HG03354 (cell line): ENCODE results near the gene RYR3.
"Not testable (repeated sequence)": the region's sequence is repeated elsewhere in the genome, so short reads cannot be mapped to it uniquely, and the experiment has no call there.

Experiments used
- ATAC-seq: cut with Tn5 transposase; IDR thresholded peaks from one replicate; pipeline ENCODE4 v1.9.1; 2021; ENCODE audit warnings: mild to moderate bottlenecking; ENCODE audit not compliant: unreplicated experiment, poor library complexity, severe bottlenecking

RYR3 gene

GRCh38 chr15:33785366-33785765 lies 474.6 kb downstream of the RYR3 start:
- no peak for ATAC-seq

DNA sequence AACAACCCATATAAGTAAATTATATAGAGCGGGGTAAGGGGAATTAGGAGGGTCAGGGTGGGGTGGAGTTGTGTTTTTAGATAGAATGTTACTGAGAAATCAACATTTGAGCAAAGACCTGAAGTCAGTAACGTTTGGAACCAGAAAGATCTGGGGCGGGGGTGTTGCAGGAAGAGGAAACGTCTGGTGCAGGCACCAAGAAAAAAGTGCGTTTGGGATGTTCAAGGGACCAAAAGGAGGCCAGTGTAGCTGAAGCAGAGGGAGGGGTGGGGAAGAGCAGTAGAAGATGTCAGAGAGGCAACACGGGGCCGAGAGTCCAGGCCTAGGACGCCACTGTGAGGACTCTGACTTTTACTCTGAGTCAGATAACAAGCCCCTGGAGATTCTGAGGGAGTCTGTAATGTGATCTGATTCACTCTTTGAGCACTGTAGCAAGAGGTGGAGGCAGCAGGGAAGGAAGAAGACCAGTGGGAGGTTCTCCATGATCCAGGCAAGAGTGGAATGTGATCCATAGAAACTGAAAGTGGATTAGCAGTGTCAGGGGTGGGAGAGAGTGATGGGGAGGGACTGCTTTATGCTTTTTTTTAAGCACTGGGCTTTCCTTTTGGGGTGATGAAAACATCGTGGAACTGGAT lies 478.3 kb downstream of the RYR3 start:
- no peak for ATAC-seq

GRCh38 chr15:33794453-33794852 lies 483.7 kb downstream of the RYR3 start:
- ATAC-seq: no peak

DNA sequence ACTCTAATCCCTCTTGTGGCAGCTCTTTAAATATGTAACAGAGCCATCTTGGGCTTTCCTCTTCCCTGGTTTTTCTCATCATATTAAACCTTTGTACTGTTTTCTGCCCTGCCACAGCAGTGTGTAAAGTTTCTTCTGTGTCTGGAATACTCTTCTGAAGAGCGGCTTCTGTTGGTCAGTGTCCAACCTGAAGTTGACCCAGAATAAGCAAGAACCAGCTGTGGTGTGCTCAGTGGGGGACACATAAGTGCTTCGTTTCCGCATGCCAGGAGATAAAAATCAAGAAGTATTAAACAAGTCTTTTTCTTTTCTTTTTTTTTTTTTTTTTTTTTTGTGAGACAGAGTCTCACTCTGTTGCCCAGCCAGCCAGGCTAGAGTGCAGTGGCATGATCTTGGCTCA lies 484.3 kb downstream of the RYR3 start:
- ATAC-seq: no peak

- no peak for ATAC-seq
Measured at GRCh38 chr15:33797651-33798050, 486.9 kb downstream of the RYR3 start.

- no peak for ATAC-seq
Measured at GRCh38 chr15:33801954-33802353, 491.2 kb downstream of the RYR3 start.

DNA sequence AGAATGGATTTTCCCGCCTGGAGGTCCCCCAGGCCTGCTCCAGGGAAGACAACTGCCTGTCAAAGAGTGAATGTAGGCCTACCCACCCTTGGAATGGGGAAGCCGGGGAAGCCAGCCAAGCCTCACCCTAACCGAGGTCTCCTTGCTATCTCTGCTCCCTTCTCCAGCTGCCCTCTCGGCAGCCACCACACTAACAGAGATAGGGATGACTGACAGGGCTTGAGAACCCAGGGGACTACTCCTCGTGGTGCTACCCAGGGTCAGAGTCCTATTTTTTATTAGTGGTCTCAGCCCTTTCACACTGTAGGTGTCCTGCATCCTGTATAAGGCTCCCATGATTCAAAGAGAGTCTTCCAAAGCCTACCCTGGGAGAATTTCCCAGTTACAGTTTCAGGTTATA lies 496.9 kb downstream of the RYR3 start:
- no peak for ATAC-seq

DNA sequence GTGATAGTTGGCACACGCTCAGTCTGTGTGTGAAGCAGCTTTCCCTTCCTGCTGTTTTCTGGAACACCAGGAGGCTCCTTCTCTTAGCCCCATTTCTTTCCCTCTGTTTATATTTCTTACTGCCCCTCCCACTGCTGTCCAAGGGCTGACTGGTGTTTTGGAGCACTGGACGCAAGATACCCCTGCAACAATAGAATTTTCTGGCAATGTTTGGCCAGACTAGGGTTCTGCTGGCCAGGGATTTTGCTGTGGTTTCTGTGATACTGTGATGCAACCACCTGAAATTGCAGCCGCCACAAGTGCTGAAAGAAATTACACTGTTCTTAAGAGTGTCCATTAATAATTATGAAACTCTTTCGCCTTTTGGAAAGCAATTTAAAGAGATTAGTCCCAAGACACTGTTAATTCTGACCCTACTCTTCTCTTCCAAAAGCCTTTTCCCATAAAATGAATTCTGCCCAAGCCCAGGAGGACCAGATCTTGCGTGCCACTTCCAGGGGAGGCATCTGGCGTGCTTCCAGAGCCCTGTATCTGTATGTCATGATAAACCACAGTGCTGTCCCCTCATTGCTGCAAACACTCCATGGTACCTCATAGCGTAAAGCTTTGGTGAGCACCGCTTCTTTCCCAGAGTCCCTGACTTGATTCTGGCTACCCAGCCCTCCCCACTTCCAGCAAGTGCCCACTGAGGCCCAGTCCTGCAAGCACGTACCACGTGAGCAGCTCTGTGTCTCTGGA lies 498.1 kb downstream of the RYR3 start:
- no peak for ATAC-seq

DNA sequence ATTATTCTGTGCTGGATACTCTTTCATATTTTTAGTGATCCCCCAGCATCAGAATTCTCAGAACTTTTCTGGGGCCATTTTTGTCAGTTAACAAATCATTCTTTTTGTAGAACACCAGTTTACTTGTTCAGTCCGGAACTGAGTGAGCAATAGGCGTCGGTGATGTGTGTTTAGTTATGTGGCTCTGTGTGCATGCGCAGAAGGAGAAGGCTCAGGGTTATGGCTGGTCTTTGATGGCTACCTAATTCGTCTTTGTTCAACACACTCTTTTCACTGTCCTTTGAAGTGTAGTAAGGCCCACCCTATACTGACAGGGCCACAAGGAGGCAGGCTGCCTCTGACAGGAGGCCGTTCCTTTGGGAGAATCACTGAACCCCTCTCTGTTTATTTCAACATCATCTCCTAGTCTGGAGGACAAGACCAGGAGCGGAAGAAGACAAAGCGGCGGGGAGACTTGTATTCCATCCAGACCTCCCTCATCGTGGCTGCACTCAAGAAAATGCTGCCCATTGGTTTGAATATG lies 499.4 kb downstream of the RYR3 start:
- no peak for ATAC-seq

DNA sequence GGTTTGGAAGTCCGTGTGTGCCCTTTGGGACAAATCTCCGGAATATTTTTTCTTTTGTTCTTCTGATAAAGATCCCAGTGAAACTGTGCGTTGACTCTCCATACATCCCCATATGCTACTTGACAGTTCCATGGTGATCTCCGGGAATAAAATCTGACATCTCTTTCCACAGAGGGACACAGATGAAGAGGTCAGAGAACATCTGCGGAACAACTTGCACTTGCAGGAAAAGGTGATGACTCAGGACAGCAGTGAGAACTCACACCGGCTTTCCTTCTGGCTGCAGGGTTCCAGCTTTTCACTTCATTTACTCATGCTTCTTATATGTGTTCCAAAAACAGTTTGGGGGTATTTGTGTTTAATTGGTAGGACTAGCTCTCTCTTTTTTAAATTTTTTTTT lies 500.0 kb downstream of the RYR3 start:
- ATAC-seq: no peak

GRCh38 chr15:33813891-33814290 lies 503.1 kb downstream of the RYR3 start:
- no peak for ATAC-seq

DNA sequence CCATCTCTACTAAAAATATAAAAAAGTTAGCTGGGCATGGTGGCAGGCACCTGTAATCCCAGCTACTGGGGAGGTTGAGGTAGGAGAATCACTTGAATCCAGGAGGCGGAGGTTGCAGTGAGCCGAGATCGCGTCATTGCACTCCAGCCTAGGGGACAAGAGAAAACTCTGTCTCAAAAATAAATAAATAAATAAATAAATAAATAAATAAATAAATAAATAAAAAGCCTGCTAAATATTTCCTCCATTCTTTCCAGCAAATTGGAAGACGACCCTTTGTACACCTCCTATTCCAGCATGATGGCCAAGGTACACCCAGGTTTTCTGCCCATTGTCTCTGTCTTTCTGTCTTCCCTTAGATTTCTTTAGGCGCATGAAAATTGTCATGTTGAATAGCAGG lies 508.7 kb downstream of the RYR3 start:
- ATAC-seq: not testable (repeated sequence)

DNA sequence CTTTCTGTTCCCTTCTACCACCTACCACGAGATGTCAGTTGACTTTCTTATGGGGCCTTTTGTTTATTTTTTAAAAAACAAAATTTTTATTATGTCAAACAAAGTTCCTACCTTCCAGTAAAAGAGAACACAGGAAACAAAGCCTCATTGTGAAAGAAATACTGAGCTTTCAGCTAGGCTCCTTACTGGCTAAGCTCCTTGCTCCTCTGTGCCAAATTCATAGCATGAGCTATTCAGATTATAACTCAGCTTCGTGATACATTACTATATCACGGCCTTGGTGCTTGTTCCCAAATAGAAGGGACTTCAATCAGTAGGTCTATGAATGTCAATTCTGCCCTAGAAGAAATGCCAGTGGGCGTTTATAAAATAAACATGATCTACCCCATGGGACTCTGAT lies 511.7 kb downstream of the RYR3 start:
- ATAC-seq: no peak

- no peak for ATAC-seq
Measured at GRCh38 chr15:33823119-33823518, 512.4 kb downstream of the RYR3 start.

DNA sequence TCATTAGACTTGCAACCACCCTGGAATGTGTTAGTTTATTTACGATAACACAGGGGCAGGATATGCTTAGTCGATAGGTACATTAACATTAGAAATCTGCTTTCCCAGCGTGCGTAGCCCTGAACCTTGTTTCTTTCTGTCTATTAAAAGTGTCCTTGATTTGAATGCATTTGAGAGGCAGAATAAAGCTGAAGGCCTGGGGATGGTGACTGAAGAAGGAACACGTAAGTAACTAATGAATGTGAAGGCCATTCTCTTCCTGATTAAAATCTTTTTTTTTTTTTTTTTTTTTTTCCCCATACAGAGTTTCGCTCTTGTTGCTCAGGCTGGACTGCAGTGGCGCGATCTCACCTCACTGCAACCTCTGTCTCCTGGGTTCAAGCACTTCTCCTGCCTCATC lies 514.7 kb downstream of the RYR3 start:
- ATAC-seq: no peak

DNA sequence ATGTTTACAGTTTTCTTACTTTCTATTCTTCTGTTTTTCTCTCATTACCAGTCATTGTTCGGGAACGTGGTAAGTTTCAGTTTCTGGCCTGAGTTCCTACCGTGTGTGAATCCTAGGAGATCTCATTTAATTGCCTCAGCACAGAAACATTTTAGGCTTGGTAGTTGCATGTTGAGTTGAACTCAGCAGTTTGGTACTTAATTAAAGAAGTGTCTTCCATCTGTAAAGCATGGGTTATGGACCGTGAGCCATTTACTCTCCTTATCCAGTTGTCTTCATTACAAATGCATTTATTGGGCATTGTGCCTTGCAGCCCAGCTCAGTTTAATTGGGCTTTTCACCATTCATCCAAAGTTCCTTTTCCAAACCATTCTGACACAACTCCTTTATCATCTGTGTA lies 515.4 kb downstream of the RYR3 start:
- ATAC-seq: no peak

- no peak for ATAC-seq
Measured at GRCh38 chr15:33830351-33830750, 519.6 kb downstream of the RYR3 start.

- ATAC-seq: no peak
Measured at GRCh38 chr15:33831646-33832045, 520.9 kb downstream of the RYR3 start.

- ATAC-seq: no peak
Measured at GRCh38 chr15:33834892-33835743, 524.4 kb downstream of the RYR3 start.

DNA sequence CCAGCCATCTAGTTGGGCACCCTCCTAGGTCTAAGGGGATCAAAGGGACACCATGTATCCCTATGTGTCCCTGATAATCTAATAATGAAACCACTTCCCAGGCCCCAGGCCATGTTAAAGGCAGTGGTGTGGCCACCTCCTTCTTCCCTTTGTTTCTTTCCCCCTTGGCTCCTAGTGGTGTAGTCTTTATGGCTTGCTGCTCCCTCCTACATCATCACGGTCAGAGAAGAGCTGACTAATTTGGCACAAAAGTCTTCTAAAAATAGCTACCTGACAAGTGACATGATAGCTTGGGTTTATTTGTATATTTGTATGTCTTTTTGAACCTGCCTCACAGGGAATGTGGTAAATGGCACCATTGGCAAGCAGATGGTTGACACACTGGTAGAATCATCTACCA lies 526.5 kb downstream of the RYR3 start:
- no peak for ATAC-seq

DNA sequence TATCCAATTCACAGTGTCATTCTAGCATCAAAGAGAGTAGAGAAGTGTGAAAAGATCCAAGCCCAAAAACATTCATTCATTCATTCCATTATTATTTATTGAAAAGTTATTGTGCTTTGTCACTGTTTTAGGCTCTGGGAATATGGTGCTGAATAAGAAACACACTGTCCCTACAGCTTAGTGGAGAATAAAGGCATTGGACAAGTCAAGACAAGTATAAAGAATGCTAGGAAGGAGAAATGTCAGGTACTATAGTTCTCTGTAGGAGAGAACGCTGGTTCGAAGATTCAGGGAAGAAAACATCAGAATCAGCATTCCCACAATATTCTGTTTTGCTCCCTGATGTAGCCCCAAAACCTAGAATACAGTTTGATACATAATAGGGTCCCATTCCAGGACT lies 528.8 kb downstream of the RYR3 start:
- ATAC-seq: no peak
